DND-41 (cell line): Measurements from ENCODE around the gene PXDC1.

Experiments used
- EZH2 ChIP-seq: IDR thresholded peaks from 3 replicates; pipeline ENCODE4 v1.6.1; 2012; ENCODE audit warnings: borderline replicate concordance, low read depth, mild to moderate bottlenecking, moderate library complexity, low read length, inconsistent platforms; ENCODE audit not compliant: severe bottlenecking
- TF ChIP-seq, protein P1 (sequence below): IDR thresholded peaks from 2 replicates; pipeline ENCODE4 v1.5.1; 2012; ENCODE audit warnings: borderline replicate concordance, low read length, moderate library complexity, mild to moderate bottlenecking; ENCODE audit not compliant: poor library complexity, severe bottlenecking; ENCODE audit errors: extremely low read depth

DNA sequence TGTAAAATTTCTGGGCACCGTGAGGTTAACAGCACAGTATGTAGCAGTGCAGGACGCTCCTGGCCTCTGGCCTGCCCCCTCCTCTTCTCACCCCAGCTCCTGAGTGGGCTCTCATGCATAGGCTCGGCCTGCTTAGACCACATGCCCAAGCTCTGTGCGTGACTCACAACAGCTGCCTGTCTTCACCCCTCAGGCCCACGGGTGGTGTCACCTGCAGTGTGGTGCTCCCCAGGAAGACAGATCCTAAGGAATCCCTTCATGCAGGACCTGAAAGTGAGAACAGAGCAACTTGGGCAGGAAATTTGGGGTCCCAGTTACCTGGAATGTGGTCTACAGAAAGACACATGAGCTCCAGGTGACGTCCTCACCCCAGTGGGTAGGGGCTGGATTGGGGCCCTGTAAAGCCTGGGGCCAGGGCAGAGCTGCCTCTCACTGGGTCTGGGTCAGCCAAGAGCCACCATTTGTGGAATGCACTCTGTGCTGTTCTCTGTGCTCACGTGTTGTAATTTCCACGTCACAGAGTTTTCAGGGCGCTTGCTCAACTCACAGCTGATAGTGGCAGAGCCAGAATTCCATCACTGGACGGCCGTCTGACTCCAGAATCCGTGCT lies 37.0 kb upstream of the PXDC1 start:
- TF ChIP-seq, protein P1, sequence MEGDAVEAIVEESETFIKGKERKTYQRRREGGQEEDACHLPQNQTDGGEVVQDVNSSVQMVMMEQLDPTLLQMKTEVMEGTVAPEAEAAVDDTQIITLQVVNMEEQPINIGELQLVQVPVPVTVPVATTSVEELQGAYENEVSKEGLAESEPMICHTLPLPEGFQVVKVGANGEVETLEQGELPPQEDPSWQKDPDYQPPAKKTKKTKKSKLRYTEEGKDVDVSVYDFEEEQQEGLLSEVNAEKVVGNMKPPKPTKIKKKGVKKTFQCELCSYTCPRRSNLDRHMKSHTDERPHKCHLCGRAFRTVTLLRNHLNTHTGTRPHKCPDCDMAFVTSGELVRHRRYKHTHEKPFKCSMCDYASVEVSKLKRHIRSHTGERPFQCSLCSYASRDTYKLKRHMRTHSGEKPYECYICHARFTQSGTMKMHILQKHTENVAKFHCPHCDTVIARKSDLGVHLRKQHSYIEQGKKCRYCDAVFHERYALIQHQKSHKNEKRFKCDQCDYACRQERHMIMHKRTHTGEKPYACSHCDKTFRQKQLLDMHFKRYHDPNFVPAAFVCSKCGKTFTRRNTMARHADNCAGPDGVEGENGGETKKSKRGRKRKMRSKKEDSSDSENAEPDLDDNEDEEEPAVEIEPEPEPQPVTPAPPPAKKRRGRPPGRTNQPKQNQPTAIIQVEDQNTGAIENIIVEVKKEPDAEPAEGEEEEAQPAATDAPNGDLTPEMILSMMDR = no peak
- TF ChIP-seq EZH2 = no peak
